Measurements from ENCODE around the gene DEXI.

DEXI gene

DNA sequence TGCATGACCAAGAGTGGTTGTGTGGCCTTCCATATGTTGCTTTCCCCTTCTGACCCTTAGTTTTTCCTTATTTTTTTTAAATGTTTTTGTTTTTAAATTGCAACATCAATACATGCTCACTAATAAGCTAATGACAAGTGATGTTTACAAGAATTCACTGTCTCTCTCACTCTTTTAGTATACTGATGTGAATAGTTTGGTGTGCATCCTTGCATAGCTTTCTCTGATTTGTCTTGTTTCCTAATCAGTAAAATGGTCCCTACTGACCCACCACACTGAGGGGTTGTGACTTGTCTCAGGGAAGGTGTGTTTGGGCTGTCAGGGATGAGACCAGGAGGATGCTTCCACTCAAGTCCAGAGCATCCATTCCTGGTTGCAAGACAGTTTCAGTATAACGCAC is 39.3 kb downstream of the DEXI start:
- DNase-seq (ENCODE audit: low spot score) = no peak
- TF ChIP-seq CTCF (IDR thresholded peaks at IDR 0.05; ENCODE audit: extremely low read depth, insufficient read depth, missing control alignments) = no peak

DNA sequence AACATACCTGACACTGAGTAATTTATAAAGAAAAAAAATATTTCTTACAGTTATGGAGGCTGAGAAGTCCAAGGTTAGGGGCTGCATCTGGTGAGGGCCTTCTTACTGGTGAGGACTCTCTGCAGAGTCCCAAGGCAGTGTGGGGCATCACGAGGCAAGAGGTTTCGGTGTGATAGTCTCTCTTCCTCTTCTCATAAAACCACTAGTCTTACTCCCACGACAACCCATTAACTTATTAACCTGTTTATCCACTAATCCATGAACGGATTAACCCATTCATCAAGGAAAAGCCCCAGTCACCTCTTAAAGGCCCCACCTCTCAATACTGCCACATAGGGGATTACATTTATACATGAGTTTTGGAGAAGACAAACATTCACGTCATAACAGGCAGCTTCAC is 45.1 kb downstream of the DEXI start:
- in situ Hi-C loops (cut with MboI; ENCODE audit: low pct_unique_long_range_greater_than_20kb, low sequenced_read_pairs, unreplicated experiment) = loop anchor here (10.0 kb wide), 1 partner anchor 152 kb away; the partner anchor contains the start of gene NUBP1
- DNase-seq (ENCODE audit: low spot score) = no peak
- no peak for TF ChIP-seq CTCF (IDR thresholded peaks at IDR 0.05; ENCODE audit: extremely low read depth, insufficient read depth, missing control alignments)

More for the DNA sequence above, 39.3 kb downstream of the DEXI start:
- in situ Hi-C loops (cut with MboI; ENCODE audit: low pct_unique_long_range_greater_than_20kb, low sequenced_read_pairs, unreplicated experiment) = no loop called here

- DNase-seq (ENCODE audit: low spot score) = no peak
- TF ChIP-seq CTCF (IDR thresholded peaks at IDR 0.05; ENCODE audit: extremely low read depth, insufficient read depth, missing control alignments) = no peak
- in situ Hi-C loops (cut with MboI; ENCODE audit: low pct_unique_long_range_greater_than_20kb, low sequenced_read_pairs, unreplicated experiment) = loop anchor here (10.0 kb wide), 1 partner anchor 152 kb away; the partner anchor contains the start of gene NUBP1
Observed at GRCh38 chr16:10896723-10897122, 45.5 kb downstream of the DEXI start.

DNA sequence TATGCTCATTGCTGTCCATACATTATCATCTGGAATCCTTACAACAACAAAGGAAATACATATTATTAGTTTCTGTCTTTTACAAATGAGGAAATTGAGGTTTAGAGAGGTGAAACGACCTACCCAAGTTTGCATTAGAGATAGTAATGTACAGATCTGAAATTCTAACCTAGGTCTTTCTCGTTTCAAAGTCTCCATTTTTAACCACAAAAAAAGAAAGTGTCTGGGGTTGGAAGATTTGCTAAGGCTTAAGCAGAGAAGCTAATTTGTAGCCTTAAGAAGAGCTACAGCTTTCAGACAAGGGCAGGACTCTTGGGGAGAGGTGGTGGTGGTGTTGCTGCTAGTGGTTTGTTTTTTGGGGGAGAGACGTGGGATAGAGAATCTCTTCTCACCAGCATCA is 46.1 kb downstream of the DEXI start:
- TF ChIP-seq CTCF (IDR thresholded peaks at IDR 0.05; ENCODE audit: extremely low read depth, insufficient read depth, missing control alignments) = no peak
- DNase-seq (ENCODE audit: low spot score) = no peak
- in situ Hi-C loops (cut with MboI; ENCODE audit: low pct_unique_long_range_greater_than_20kb, low sequenced_read_pairs, unreplicated experiment) = loop anchor here (10.0 kb wide), 1 partner anchor 151 kb away; the partner anchor contains the start of gene NUBP1

- in situ Hi-C loops (cut with MboI; ENCODE audit: low pct_unique_long_range_greater_than_20kb, low sequenced_read_pairs, unreplicated experiment) = loop anchor here (10.0 kb wide), 1 partner anchor 150 kb away; the partner anchor contains the start of gene NUBP1
- no peak for TF ChIP-seq CTCF (IDR thresholded peaks at IDR 0.05; ENCODE audit: extremely low read depth, insufficient read depth, missing control alignments)
- DNase-seq (ENCODE audit: low spot score) = no peak
Observed at GRCh38 chr16:10895053-10895946, 47.0 kb downstream of the DEXI start.

GRCh38 chr16:10892782-10893318 is 49.4 kb downstream of the DEXI start:
- in situ Hi-C loops (cut with MboI; ENCODE audit: low pct_unique_long_range_greater_than_20kb, low sequenced_read_pairs, unreplicated experiment) = loop anchor here (10.0 kb wide), 1 partner anchor 148 kb away; the partner anchor contains the start of gene NUBP1
- no peak for TF ChIP-seq CTCF (IDR thresholded peaks at IDR 0.05; ENCODE audit: extremely low read depth, insufficient read depth, missing control alignments)
- no peak for DNase-seq (ENCODE audit: low spot score)

All from GM13977 (cell line).